SK-N-DZ (cell line): Measurements from ENCODE around the gene ATP1B3.
"Not testable (repeated sequence)": the region's sequence is repeated elsewhere in the genome, so short reads cannot be mapped to it uniquely, and the experiment has no call there.

Source experiments
- DNase-seq: peaks from one replicate; pipeline ENCODE4 v3.0.0-alpha.2; 2015; ENCODE audit warnings: low spot score
- small RNA-seq, 2 experiments: library from RNA; depleted of rRNA; stranded (forward); fragments of <200 nt; gene quantifications; one replicate each; pipeline ENCODE3, GENCODE V24; 2014

The ATP1B3 gene

GRCh38 chr3:141942006-141942405 is 65.6 kb downstream of the ATP1B3 start:
- DNase-seq, result no peak

- DNase-seq, result no peak
Observed at GRCh38 chr3:141945726-141946485, 69.5 kb downstream of the ATP1B3 start.

- no peak for DNase-seq
Observed at GRCh38 chr3:141949399-141949798, 73.0 kb downstream of the ATP1B3 start.

GRCh38 chr3:141949972-141950371 is 73.5 kb downstream of the ATP1B3 start:
- DNase-seq, result no peak

GRCh38 chr3:141950572-141951493 is 74.4 kb downstream of the ATP1B3 start:
- DNase-seq, result no peak

- no peak for DNase-seq
Observed at GRCh38 chr3:141952611-141953010, 76.2 kb downstream of the ATP1B3 start.

GRCh38 chr3:141955175-141955574 is 78.7 kb downstream of the ATP1B3 start:
- DNase-seq, result no peak

- no peak for DNase-seq
Observed at GRCh38 chr3:141959589-141960554, 83.4 kb downstream of the ATP1B3 start.

- no peak for DNase-seq
Observed at GRCh38 chr3:141960731-141961130, 84.3 kb downstream of the ATP1B3 start.

- DNase-seq, result no peak
Observed at GRCh38 chr3:141963301-141963700, 86.9 kb downstream of the ATP1B3 start.

GRCh38 chr3:141965471-141965870 is 89.0 kb downstream of the ATP1B3 start:
- DNase-seq, result no peak

- no peak for DNase-seq
Observed at GRCh38 chr3:141969711-141970110, 93.3 kb downstream of the ATP1B3 start.

- DNase-seq, result no peak
Observed at GRCh38 chr3:141971571-141971970, 95.1 kb downstream of the ATP1B3 start.

GRCh38 chr3:141972399-141972798 is 96.0 kb downstream of the ATP1B3 start:
- no peak for DNase-seq

GRCh38 chr3:141974777-141975176 is 98.3 kb downstream of the ATP1B3 start:
- DNase-seq, result not testable (repeated sequence)

Small RNAs within 50 kb of the gene (small RNA-seq; reads per million reads assigned to genes)
- gene HMGN2P25, result 0 reads per million in 2 experiments
- gene RNU6-509P, result 0.03 to 0.18 reads per million in 2 experiments
